ENCODE measurements around the gene OR5K3. TPM values are rescaled to one million over a fixed set of nuclear protein-coding genes. Genes with fewer than 3 reads are reported as not detected.
"Not testable (repeated sequence)": the region's sequence is repeated elsewhere in the genome, so short reads cannot be mapped to it uniquely, and the experiment has no call there.

The OR5K3 gene
- total RNA-seq, 6 donors from 2014 or later = not detected

DNA sequence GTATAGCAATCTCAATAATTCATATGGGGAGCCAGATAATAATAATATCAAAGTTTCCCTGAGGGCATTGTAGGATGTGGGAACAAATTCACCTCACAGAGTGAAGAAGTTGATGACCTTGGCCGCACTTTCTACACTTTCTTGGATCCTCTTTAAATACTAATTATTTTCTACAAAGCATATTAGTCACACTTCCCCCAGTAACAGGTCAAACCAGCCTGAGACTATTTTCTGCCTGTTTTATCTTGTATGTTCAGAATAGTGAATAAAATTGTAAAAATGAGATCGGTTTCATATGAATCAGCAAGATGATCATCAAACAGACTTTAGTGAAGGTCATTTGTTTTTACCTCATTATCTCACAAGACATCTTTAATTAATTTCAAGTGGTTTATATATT lies 2.3 kb upstream of the OR5K3 start:
- TF ChIP-seq EP300 (IDR thresholded peaks at IDR 0.05) (no peak), POLR2AphosphoS5 (IDR thresholded peaks at IDR 0.05) (no peak), POLR2A (IDR thresholded peaks at IDR 0.05) (no peak)
- TF ChIP-seq, protein P1, sequence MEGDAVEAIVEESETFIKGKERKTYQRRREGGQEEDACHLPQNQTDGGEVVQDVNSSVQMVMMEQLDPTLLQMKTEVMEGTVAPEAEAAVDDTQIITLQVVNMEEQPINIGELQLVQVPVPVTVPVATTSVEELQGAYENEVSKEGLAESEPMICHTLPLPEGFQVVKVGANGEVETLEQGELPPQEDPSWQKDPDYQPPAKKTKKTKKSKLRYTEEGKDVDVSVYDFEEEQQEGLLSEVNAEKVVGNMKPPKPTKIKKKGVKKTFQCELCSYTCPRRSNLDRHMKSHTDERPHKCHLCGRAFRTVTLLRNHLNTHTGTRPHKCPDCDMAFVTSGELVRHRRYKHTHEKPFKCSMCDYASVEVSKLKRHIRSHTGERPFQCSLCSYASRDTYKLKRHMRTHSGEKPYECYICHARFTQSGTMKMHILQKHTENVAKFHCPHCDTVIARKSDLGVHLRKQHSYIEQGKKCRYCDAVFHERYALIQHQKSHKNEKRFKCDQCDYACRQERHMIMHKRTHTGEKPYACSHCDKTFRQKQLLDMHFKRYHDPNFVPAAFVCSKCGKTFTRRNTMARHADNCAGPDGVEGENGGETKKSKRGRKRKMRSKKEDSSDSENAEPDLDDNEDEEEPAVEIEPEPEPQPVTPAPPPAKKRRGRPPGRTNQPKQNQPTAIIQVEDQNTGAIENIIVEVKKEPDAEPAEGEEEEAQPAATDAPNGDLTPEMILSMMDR (IDR thresholded peaks at IDR 0.05) = no peak
- ATAC-seq (ENCODE audit: low FRiP score in 2 of 2) = no peak
- no peak overlapping the region for H3K27ac ChIP-seq
- no peaks in the 10 kb centered on the region for H3K36me3 ChIP-seq
- no peak for DNase-seq
- 90 to 91% methylated on average over 2 of the region's 2 CpGs for WGBS, 2 donors
- H3K9me3 ChIP-seq = no peaks in the 10 kb centered on the region
- no peaks in the 10 kb centered on the region for H3K27me3 ChIP-seq
- H3K4me1 ChIP-seq = no peaks in the 10 kb centered on the region
- no peak overlapping the region for H3K4me3 ChIP-seq

DNA sequence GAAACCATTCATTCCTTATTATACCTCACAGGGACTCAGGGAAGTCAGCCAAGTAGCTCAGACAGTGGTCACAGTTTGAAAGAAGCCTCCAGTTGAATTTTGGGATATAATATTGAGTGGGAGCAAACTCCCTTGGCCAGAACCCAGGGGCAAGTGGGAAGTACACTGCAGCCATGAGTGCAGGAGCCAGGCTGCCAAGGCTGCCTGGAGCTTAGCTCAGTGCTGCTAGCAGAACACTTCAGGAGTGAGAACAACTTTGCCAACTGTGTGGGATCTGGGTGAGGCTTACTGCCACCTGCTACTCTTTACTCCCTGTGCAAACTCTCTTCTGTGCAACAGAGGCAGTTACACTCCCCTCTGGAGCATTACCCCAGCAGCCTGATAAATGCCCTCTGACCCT lies 4.6 kb downstream of the OR5K3 start:
- Histone ChIP-seq H3K36me3 (no peaks in the 10 kb centered on the region), H3K4me3 (no peak overlapping the region), H3K27ac (no peak overlapping the region), H3K9me3 (no peaks in the 10 kb centered on the region), H3K27me3 (no peaks in the 10 kb centered on the region), H3K4me1 (no peaks in the 10 kb centered on the region)
- ATAC-seq (ENCODE audit: low FRiP score in 2 of 2) (no peak), DNase-seq (no peak)
- TF ChIP-seq, protein P1 (IDR thresholded peaks at IDR 0.05) = no peak
- TF ChIP-seq POLR2A (IDR thresholded peaks at IDR 0.05) = no peak
- TF ChIP-seq EP300 (IDR thresholded peaks at IDR 0.05) = no peak
- no peak for TF ChIP-seq POLR2AphosphoS5 (IDR thresholded peaks at IDR 0.05)

DNA sequence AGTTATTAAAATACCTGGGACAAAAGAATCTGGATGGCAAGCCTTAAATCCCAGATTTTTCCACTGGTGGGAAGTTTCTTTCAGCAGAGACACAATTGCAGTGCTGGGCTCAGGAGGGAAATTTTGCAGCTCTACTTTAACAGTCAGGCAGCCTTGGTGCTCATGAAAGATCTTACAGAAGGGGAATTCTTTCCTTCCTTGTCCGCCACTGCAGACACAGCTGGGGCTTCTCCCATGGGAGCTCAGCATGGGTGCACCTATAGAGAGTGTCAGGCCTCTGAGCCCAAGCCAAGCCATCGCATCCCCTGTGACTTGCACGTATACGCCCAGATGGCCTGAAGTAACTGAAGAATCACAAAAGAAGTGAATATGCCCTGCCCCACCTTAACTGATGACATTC lies 6.0 kb downstream of the OR5K3 start:
- not testable (repeated sequence) for H3K27ac ChIP-seq; H3K36me3 ChIP-seq; H3K9me3 ChIP-seq; DNase-seq; ATAC-seq (ENCODE audit: low FRiP score in 2 of 2); H3K27me3 ChIP-seq; H3K4me3 ChIP-seq; H3K4me1 ChIP-seq
- WGBS, 2 donors = 93 to 100% methylated on average over 1 to 4 of the region's 4 CpGs

DNA sequence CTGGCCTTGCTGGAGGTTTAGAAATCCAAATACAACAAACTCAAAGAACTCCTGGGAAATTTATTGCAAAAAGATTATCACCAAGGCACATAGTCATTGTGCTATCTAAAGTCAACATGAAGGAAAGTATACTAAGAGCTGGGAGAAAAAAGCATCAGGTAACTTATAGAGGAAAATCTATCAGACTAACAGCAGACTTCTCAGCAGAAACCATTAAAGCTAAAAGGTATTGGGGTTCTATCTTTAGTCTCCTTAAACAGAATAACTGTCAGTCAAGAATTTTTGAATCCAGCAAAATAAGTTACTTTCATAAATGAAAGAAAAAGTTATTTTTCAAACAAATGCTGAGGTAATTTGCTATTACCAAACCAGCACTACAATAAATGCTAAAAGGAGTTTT lies 8.0 kb downstream of the OR5K3 start:
- H3K9me3 ChIP-seq = peaks cover 0 to 13% (median 7%) of the 10 kb centered on the region in 4 donors
- H3K4me3 ChIP-seq = no peak overlapping the region
- DNase-seq (no peak), ATAC-seq (ENCODE audit: low FRiP score in 2 of 2) (no peak)
- H3K27me3 ChIP-seq = no peaks in the 10 kb centered on the region
- TF ChIP-seq, protein P1 (IDR thresholded peaks at IDR 0.05) = no peak
- TF ChIP-seq POLR2AphosphoS5 (IDR thresholded peaks at IDR 0.05) (no peak), POLR2A (IDR thresholded peaks at IDR 0.05) (no peak), EP300 (IDR thresholded peaks at IDR 0.05) (no peak)
- H3K36me3 ChIP-seq = no peaks in the 10 kb centered on the region
- no peak overlapping the region for H3K27ac ChIP-seq
- no peaks in the 10 kb centered on the region for H3K4me1 ChIP-seq

DNA sequence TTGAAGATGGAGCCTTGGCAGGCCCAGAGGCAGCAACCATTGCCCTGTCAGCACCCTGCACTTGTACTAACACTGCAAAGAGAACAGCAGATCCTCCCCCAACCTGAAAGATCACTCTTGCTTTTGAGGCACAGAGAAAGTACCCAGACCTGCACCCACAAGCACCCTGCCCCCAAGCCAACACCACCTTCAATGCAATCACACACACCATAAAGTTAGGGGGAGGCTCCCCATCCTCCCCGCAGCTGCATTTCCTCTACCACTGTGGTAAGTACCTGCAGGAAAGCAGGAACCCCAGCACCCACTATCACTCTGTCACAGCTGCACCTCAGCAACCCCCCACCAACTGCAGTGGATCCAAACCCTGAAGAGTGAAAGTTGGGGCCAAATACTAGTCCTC lies 12.0 kb downstream of the OR5K3 start:
- no peaks in the 10 kb centered on the region for H3K27me3 ChIP-seq
- no peak for DNase-seq
- no peak overlapping the region for H3K4me3 ChIP-seq
- WGBS, 2 donors = 86 to 92% methylated on average over 1 of the region's 1 CpG
- TF ChIP-seq POLR2A (IDR thresholded peaks at IDR 0.05) (no peak), POLR2AphosphoS5 (IDR thresholded peaks at IDR 0.05) (no peak), EP300 (IDR thresholded peaks at IDR 0.05) (no peak)
- TF ChIP-seq, protein P1 (IDR thresholded peaks at IDR 0.05) = no peak
- H3K36me3 ChIP-seq = no peaks in the 10 kb centered on the region
- ATAC-seq (ENCODE audit: low FRiP score in 2 of 2) = no peak
- H3K27ac ChIP-seq = no peak overlapping the region
- H3K9me3 ChIP-seq = peaks cover 0 to 42% (median 18%) of the 10 kb centered on the region in 4 donors
- H3K4me1 ChIP-seq = no peaks in the 10 kb centered on the region

Data from upper lobe of left lung (tissue), 6 donors.